HG02885 (cell line): ENCODE measurements around the gene CMC1.

Experiments used
- ATAC-seq: cut with Tn5 transposase; IDR thresholded peaks from one replicate; pipeline ENCODE4 v1.9.1; 2021; ENCODE audit warnings: mild to moderate bottlenecking; ENCODE audit not compliant: unreplicated experiment, poor library complexity

CMC1 gene

DNA sequence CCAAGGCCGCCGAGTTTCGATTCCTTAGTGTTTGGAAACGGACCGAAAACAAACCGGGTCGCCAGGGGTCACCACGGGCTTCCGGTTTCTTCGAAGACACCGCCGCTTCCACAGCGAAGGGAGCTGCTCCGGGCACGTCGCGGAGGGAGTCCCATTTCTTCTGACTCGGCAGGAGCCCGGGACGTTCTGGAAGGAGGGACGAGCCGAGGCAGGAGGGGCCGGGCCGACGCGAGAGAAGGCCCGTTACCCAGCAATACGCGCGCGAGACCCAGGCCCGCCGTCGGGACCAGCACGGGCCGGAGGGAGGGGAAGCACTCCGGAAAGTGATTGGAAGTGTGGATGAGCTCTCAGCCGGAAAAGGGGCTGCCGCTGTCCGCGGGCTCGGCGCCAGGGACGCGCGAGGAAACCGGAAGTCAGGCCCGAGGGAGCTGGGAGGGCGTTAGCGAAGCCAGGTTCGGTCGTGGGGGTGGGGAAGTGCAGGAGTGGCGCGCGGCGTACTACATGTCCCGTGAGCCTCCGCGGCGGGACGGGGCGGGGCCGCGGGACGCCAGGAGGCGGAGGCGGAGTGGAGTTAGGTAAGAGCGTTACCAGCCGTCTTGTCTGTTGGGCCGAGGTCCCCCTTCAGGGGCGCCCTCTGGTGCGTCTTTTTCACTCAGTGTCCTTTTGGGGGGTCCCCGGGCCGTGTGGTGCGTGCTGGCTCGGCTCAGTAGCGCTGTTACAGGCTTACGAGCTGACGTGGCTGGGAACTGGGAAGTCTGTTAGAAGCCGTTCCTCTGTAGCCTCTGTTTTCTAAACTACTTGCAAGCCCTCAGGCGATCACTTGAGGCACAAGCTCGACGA lies 107.4 kb downstream of the CMC1 start, which contains the start of the genes AZI2 and ZCWPW2:
Gene AZI2, minus strand, starts transcription at position 196 of the 840 bp plus-strand sequence. CDS start 8,207 bp downstream, outside the sequence.
Gene ZCWPW2, plus strand, starts transcription at position 93 of the 840 bp plus-strand sequence. CDS start 64,348 bp downstream, outside the sequence.
- ATAC-seq = peak; percentile 90

DNA sequence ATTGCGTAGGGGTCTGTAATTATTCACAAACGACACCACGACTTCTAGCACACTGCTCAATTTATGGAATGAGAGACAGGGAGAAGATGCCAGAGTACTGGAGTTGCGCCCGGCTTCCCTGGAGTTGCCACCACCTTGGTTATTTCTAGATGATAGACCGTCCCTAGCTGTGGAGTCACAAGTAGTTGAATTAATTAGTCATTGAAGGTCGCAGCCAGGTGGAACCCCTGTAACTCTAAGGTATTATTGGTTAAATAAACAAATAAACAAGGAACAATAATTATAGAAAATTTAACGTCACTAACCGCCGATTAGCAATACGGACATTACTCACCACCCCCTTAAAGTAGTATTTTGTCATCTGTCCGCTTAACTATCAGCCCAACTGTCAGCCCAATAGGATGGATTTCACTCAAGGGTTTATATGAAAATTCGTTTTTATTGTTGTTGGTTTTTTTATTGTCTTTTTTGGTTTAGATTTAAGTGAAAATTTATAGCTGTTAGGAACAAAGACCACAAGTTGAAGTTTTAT lies 108.1 kb downstream of the CMC1 start:
- peak; percentile 5 for ATAC-seq
